ENCODE results near the gene RPS19.

RPS19 gene

GRCh38 chr19:41908724-41909464 lies 48.8 kb downstream of the RPS19 start:
- H3K27ac ChIP-seq = no peak overlapping the region
- no peak for TF ChIP-seq ZFX (IDR thresholded peaks at IDR 0.05)
- no peak for TF ChIP-seq CTCF (conservative IDR thresholded peaks at IDR 0.05)

GRCh38 chr19:41909706-41910105 lies 49.7 kb downstream of the RPS19 start:
- no peak overlapping the region for H3K27ac ChIP-seq
- no peak for TF ChIP-seq ZFX (IDR thresholded peaks at IDR 0.05)
- TF ChIP-seq CTCF (conservative IDR thresholded peaks at IDR 0.05) = no peak

- no peak overlapping the region for H3K27ac ChIP-seq
- TF ChIP-seq CTCF (conservative IDR thresholded peaks at IDR 0.05) (no peak), ZFX (IDR thresholded peaks at IDR 0.05) (no peak)
These were observed 50.4 kb downstream of the RPS19 start for GRCh38 chr19:41910240-41910991.

- no peak for TF ChIP-seq CTCF (conservative IDR thresholded peaks at IDR 0.05)
- no peak for TF ChIP-seq ZFX (IDR thresholded peaks at IDR 0.05)
- no peak overlapping the region for H3K27ac ChIP-seq
These were observed 51.2 kb downstream of the RPS19 start for GRCh38 chr19:41910992-41911888.

- no peak overlapping the region for H3K27ac ChIP-seq
- TF ChIP-seq ZFX (IDR thresholded peaks at IDR 0.05) = no peak
These were observed 52.1 kb downstream of the RPS19 start for GRCh38 chr19:41911889-41912731.

GRCh38 chr19:41912899-41913537 lies 53.0 kb downstream of the RPS19 start:
- TF ChIP-seq ZFX (IDR thresholded peaks at IDR 0.05) (no peak), CTCF (conservative IDR thresholded peaks at IDR 0.05) (no peak)
- no peak overlapping the region for H3K27ac ChIP-seq

All from C4-2B (cell line).